IPS-18a (cell line): ENCODE results near the gene MAPK8.

Source experiments
- H3K27ac ChIP-seq: one replicate; pipeline ENCODE4 v1.5.1; 2013; ENCODE audit warnings: low read length
- H3K27me3 ChIP-seq: one replicate; pipeline ENCODE4 v1.6.1; 2013; ENCODE audit warnings: mild to moderate bottlenecking, low read length; ENCODE audit not compliant: control insufficient read depth, insufficient read depth
- H3K36me3 ChIP-seq: one replicate; pipeline ENCODE4 v1.6.1; 2013; ENCODE audit warnings: low read depth, low read length; ENCODE audit not compliant: control insufficient read depth
- H3K4me1 ChIP-seq: one replicate; pipeline ENCODE4 v1.6.1; 2013; ENCODE audit warnings: low read depth, low read length; ENCODE audit not compliant: control insufficient read depth
- H3K4me3 ChIP-seq: one replicate; pipeline ENCODE4 v1.5.1; 2013; ENCODE audit warnings: low read length
- H3K9ac ChIP-seq: one replicate; pipeline ENCODE4 v1.6.1; 2013; ENCODE audit warnings: mild to moderate bottlenecking, low read length, moderate library complexity
- H3K9me3 ChIP-seq: one replicate; pipeline ENCODE4 v1.6.1; 2013; ENCODE audit warnings: low read depth, low read length; ENCODE audit not compliant: control insufficient read depth

The MAPK8 gene

DNA sequence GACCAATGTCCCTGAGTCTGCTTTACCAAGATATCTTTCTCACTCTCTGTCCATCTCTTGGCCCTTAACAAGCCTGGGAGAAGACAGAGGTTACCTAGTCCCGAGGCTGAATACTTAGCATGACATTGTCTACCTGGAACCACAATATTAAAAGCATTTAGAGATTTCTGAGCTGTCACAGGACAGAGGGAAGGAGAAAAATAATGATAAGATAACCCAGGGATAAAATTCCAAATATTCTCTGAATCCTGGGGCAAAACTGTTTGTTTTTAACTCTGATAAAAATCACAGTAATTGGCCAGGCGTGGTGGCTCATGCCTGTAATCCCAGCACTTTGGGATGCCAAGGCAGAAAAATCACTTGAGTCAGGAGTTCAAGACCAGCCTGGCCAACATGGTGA, 12.0 kb upstream of the MAPK8 start:
- no peaks in the 10 kb centered on the region for H3K27me3 ChIP-seq
- H3K27ac ChIP-seq, result no peak overlapping the region
- no peaks in the 10 kb centered on the region for H3K9me3 ChIP-seq
- no peak overlapping the region for H3K4me3 ChIP-seq
- H3K36me3 ChIP-seq, result no peaks in the 10 kb centered on the region
- H3K4me1 ChIP-seq, result peaks cover 5% of the 10 kb centered on the region
- no peak overlapping the region for H3K9ac ChIP-seq

DNA sequence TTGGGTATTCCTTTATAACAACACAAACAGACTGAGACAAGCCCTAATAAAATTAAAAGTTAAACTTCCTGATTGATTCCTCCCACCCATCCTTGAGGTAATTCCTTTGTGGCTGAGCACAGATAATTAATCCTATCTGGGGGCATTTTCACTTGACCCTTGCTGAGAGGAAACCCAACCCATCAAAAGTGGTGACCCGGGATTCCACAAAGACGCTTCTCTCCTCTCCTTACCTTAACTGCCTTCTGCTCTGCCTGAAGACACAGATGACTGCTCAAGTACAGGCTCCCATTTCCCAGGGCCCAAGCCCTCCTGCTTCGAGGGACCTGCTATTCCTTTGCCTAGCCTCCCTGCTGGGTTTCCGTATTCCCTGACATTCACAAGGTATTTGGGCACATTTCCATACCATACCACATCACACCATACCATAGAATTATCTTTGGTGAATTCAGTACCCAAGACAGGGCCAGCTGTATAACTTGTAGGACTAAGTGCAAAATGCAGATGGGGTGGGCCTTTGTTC, 9.8 kb upstream of the MAPK8 start:
- Histone ChIP-seq H3K27me3 (no peaks in the 10 kb centered on the region), H3K9ac (no peak overlapping the region)

DNA sequence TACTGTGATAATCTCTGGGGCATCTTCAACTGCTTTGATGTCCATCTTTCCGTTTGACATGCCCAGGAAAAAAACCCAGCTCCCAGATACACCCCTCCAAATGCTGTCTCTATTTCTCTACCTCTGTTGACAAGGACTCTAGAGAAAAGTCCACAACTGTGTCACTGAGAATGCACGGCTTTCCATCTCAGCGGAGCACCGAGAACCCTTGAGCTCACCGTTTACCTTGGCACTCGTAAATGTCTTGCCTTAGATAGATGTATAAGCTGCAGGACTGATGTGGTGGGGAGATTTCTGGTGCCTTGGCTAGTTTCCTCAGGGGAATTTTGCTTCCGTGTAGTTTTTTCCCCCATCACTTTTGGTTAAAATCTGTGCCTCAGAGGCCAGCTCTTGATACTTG, 7.4 kb upstream of the MAPK8 start:
- Histone ChIP-seq H3K9me3 (no peaks in the 10 kb centered on the region), H3K9ac (no peak overlapping the region), H3K4me1 (no peaks in the 10 kb centered on the region), H3K4me3 (no peak overlapping the region), H3K27me3 (no peaks in the 10 kb centered on the region), H3K36me3 (no peaks in the 10 kb centered on the region), H3K27ac (no peak overlapping the region)

More for the DNA sequence above, 9.8 kb upstream of the MAPK8 start:
- no peaks in the 10 kb centered on the region for H3K36me3 ChIP-seq
- H3K27ac ChIP-seq, result no peak overlapping the region
- no peaks in the 10 kb centered on the region for H3K9me3 ChIP-seq
- no peaks in the 10 kb centered on the region for H3K4me1 ChIP-seq
- H3K4me3 ChIP-seq, result no peak overlapping the region

- Histone ChIP-seq H3K4me3 (no peak overlapping the region), H3K27me3 (peaks cover under 1% of the 10 kb centered on the region), H3K36me3 (no peaks in the 10 kb centered on the region), H3K9me3 (no peaks in the 10 kb centered on the region), H3K9ac (no peak overlapping the region), H3K4me1 (no peaks in the 10 kb centered on the region), H3K27ac (no peak overlapping the region)
Measured at GRCh38 chr10:48299692-48300091, 6.8 kb upstream of the MAPK8 start.

DNA sequence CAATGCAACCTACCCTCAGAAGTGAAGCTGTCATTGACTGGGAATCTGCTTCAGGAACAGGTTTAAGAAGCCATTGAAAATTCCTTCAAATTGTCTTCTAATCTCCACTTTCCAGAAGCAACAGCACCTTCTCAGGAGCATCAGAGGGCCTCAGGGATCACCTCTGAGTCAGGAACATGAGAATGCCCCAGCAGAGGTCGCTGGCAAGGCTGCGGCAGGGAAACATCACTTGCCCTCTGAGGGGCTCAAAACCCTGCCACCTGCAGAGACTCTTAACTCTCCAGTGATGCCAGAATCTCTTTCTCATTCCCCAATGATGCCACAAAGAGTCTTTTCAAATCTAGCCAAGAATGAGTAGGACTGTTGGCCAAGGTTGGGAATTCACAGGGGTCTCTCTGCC, 5.9 kb upstream of the MAPK8 start:
- H3K4me3 ChIP-seq, result no peak overlapping the region
- no peak overlapping the region for H3K9ac ChIP-seq
- H3K36me3 ChIP-seq, result no peaks in the 10 kb centered on the region
- H3K27me3 ChIP-seq, result peaks cover 9% of the 10 kb centered on the region
- no peaks in the 10 kb centered on the region for H3K9me3 ChIP-seq
- H3K4me1 ChIP-seq, result no peaks in the 10 kb centered on the region
- no peak overlapping the region for H3K27ac ChIP-seq

DNA sequence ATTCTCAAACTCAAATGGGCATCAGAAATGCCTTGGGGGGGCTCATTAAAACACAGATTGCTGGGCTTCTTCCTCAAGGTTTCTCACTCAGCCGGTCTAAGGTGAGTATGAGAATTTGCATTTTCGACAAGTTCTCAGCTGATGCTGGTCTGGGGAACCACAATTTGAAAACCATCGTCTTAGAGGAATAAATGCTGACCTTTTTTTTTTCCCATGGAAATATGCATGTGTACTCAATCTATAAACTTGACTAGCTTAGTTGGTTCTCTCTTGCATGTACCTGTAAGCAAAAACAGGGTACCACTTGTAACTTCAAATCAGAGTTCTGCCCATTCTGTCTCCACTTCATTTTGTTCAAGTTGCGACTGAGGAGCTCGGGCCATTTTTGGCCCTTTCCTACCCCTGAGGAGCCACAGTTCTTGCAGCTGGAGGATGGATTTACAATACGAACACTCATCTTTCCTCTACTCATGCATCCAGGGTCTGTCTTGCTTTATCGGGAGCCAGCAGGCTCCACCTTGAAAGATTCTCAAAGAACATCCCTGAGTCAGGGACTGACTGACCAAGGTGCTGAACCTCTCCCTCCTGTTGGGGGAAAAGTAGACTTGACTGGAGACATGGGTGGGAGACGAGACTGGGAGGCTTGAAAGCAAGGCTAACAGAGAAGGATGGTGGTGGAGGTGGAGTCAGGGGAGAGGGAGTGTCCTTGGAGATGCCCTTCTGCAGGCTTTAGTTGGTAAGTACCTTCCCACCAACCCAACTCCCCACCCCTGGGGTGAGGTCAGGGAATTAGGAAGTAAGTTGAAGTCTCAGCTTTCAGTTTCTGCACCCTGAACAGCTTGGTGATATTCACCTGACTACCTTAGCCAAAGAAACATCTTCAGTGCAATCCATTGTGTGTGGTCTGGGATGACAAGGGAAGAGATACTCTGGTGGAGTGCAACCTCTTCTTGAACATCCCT, 3.7 kb upstream of the MAPK8 start:
- H3K9me3 ChIP-seq, result no peaks in the 10 kb centered on the region
- H3K4me3 ChIP-seq, result no peak overlapping the region
- H3K9ac ChIP-seq, result no peak overlapping the region
- no peaks in the 10 kb centered on the region for H3K36me3 ChIP-seq
- H3K4me1 ChIP-seq, result peaks cover 4% of the 10 kb centered on the region
- no peak overlapping the region for H3K27ac ChIP-seq
- peaks cover 13% of the 10 kb centered on the region for H3K27me3 ChIP-seq

DNA sequence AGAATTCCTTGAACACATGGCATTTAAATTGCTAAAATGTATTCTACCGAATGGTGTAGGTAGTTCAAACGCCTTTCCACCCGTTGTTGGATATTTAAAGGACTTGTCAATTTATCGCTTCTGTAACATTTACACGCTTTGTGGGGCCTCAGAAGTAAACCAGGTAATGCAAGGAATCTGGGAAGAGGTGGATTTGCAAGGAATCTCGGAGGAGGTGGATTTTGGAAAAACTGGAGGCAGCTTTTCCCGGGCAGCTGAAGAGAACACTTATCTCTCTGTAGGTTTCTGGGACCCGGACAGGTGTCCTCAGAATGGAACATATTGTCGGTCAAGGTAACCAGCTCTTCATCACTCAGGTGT, 592 bp upstream of the MAPK8 start:
- H3K4me3 ChIP-seq, result peak overlapping the region; percentile 31
- no peak overlapping the region for H3K9ac ChIP-seq
- H3K27me3 ChIP-seq, result peaks cover 13% of the 10 kb centered on the region
- no peaks in the 10 kb centered on the region for H3K9me3 ChIP-seq
- peaks cover 9% of the 10 kb centered on the region for H3K4me1 ChIP-seq
- H3K36me3 ChIP-seq, result no peaks in the 10 kb centered on the region
- H3K27ac ChIP-seq, result no peak overlapping the region

- Histone ChIP-seq H3K9me3 (no peaks in the 10 kb centered on the region), H3K4me1 (peaks cover 9% of the 10 kb centered on the region), H3K9ac (peak overlapping the region; percentile 83), H3K36me3 (no peaks in the 10 kb centered on the region), H3K27me3 (peaks cover 13% of the 10 kb centered on the region), H3K4me3 (peak overlapping the region; percentile 94), H3K27ac (no peak overlapping the region)
Measured at GRCh38 chr10:48306870-48307710, 613 bp downstream of the MAPK8 start.

DNA sequence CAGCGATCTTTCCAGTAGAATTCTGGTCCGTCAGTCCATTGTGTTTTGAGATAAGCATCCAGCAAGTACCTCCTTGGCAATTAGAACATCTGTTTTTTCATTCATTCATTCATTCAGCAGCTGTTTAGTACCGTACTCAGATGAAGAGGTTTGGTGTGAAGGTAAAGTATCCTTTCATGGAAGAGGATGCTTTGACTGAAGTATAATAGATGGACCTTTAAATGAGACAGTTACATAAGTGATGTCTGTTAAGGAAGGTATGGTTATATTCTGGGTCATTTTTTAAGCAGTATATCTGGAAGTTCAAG, 1.2 kb downstream of the MAPK8 start:
- Histone ChIP-seq H3K27me3 (peaks cover 13% of the 10 kb centered on the region), H3K9ac (peak overlapping the region; percentile 83), H3K4me1 (peaks cover 9% of the 10 kb centered on the region), H3K4me3 (peak overlapping the region; percentile 94), H3K27ac (no peak overlapping the region), H3K36me3 (no peaks in the 10 kb centered on the region), H3K9me3 (no peaks in the 10 kb centered on the region)

- peaks cover 11% of the 10 kb centered on the region for H3K27me3 ChIP-seq
- H3K4me3 ChIP-seq, result no peak overlapping the region
- H3K36me3 ChIP-seq, result no peaks in the 10 kb centered on the region
- no peaks in the 10 kb centered on the region for H3K9me3 ChIP-seq
- no peak overlapping the region for H3K9ac ChIP-seq
- no peak overlapping the region for H3K27ac ChIP-seq
- peaks cover 9% of the 10 kb centered on the region for H3K4me1 ChIP-seq
Measured at GRCh38 chr10:48309711-48310226, 3.3 kb downstream of the MAPK8 start.

DNA sequence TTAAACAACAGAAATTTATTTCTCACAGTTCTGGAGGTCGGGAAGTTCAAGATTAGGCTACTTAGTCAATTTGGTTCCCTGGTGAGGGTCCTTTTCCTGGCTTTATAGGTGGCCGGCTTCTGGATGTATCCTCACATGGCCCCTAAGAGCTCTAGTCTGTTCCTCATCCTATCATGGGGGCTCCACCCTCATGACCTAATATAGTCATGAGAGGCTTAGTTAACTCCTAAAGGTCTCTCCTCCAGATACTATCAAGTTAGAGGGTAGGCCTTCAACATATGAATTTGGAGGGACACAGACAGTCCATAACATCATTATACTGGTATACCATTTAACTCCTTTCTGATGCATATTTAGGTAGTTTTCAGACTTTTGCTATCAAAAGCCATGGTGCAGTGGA, 7.6 kb downstream of the MAPK8 start:
- Histone ChIP-seq H3K27me3 (no peaks in the 10 kb centered on the region), H3K36me3 (no peaks in the 10 kb centered on the region), H3K27ac (no peak overlapping the region), H3K9me3 (no peaks in the 10 kb centered on the region), H3K9ac (no peak overlapping the region), H3K4me3 (no peak overlapping the region), H3K4me1 (peaks cover 5% of the 10 kb centered on the region)
